22Rv1 (cell line): Measurements from ENCODE around the gene AIRE.

Experiments used
- CTCF ChIP-seq: fragments of 450-650 bp; IDR thresholded peaks from 2 replicates; pipeline ENCODE4 v1.5.1; 2017; ENCODE audit warnings: mild to moderate bottlenecking
- ZFX ChIP-seq: fragments of 450-650 bp; IDR thresholded peaks from 2 replicates; pipeline ENCODE4 v1.6.1; 2017; ENCODE audit warnings: antibody characterized with exemption, borderline replicate concordance

DNA sequence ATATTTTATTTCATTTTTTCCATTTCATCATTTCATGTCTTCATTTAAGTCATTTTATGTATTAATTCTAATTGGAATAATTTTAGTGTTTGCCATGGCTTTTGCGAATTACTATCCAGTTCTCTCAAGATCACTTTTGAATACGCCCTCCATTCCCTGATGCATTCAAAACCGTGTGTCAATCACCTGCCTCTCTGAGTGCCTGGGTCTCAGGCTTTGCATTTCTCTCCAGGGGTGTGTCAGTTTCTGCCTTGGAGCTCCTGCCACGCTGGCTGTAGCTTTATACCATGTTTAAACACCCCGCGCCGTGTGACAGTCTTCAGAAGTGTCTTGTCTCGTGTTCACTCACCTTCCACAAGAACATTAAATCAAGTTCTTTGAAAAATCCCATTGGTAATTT lies 16.6 kb upstream of the AIRE start:
- TF ChIP-seq CTCF: no peak
- TF ChIP-seq ZFX: no peak
